SU-DHL-6 (cell line): ENCODE results near the gene PSMC3IP.

Source experiments
- EZH2phosphoT487 ChIP-seq: fragments of 200-600 bp; sonication (generic), shearing (Covaris generic); conservative IDR thresholded peaks from 2 replicates; pipeline ENCODE4 v1.6.1; 2018; ENCODE audit warnings: mild to moderate bottlenecking, antibody characterized with exemption, low read length, moderate library complexity, mixed read lengths
- TF ChIP-seq, protein P1 (sequence below): fragments of 200-600 bp; sonication (generic); IDR thresholded peaks from one replicate; pipeline ENCODE4 v1.5.1; 2017; ENCODE audit warnings: antibody characterized with exemption, mild to moderate bottlenecking, low read length, moderate library complexity; ENCODE audit not compliant: insufficient read depth, poor library complexity, severe bottlenecking

GRCh38 chr17:42564815-42565522, 12.6 kb downstream of the PSMC3IP start:
- TF ChIP-seq EZH2phosphoT487 = no peak
- TF ChIP-seq, protein P1, sequence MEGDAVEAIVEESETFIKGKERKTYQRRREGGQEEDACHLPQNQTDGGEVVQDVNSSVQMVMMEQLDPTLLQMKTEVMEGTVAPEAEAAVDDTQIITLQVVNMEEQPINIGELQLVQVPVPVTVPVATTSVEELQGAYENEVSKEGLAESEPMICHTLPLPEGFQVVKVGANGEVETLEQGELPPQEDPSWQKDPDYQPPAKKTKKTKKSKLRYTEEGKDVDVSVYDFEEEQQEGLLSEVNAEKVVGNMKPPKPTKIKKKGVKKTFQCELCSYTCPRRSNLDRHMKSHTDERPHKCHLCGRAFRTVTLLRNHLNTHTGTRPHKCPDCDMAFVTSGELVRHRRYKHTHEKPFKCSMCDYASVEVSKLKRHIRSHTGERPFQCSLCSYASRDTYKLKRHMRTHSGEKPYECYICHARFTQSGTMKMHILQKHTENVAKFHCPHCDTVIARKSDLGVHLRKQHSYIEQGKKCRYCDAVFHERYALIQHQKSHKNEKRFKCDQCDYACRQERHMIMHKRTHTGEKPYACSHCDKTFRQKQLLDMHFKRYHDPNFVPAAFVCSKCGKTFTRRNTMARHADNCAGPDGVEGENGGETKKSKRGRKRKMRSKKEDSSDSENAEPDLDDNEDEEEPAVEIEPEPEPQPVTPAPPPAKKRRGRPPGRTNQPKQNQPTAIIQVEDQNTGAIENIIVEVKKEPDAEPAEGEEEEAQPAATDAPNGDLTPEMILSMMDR = no peak
